ENCODE results near the gene RCAN3.
"Not testable (repeated sequence)": the region's sequence is repeated elsewhere in the genome, so short reads cannot be mapped to it uniquely, and the experiment has no call there.

The RCAN3 gene

GRCh38 chr1:24502709-24503058 lies at the start of gene RCAN3:
Gene RCAN3, plus strand, starts transcription at chr1:24502836. Its CDS starts 11,537 bp downstream, at chr1:24514373.
- DNase-seq (ENCODE audit: low read depth): peak; percentile 73

- no peak for DNase-seq (ENCODE audit: low read depth)
These were observed 49.6 kb upstream of the RCAN3 start for GRCh38 chr1:24452922-24453485.

- no peak for DNase-seq (ENCODE audit: low read depth)
These were observed 48.0 kb upstream of the RCAN3 start for GRCh38 chr1:24454673-24455072.

- no peak for DNase-seq (ENCODE audit: low read depth)
These were observed 47.4 kb upstream of the RCAN3 start for GRCh38 chr1:24455272-24455671.

GRCh38 chr1:24457866-24458265 lies 44.8 kb upstream of the RCAN3 start:
- no peak for DNase-seq (ENCODE audit: low read depth)

- no peak for DNase-seq (ENCODE audit: low read depth)
These were observed 42.9 kb upstream of the RCAN3 start for GRCh38 chr1:24459551-24460266.

- not testable (repeated sequence) for DNase-seq (ENCODE audit: low read depth)
These were observed 40.5 kb upstream of the RCAN3 start for GRCh38 chr1:24462128-24462527.

- no peak for DNase-seq (ENCODE audit: low read depth)
These were observed 38.6 kb upstream of the RCAN3 start for GRCh38 chr1:24463776-24464735.

GRCh38 chr1:24465099-24465498 lies 37.5 kb upstream of the RCAN3 start:
- no peak for DNase-seq (ENCODE audit: low read depth)

- no peak for DNase-seq (ENCODE audit: low read depth)
These were observed 37.0 kb upstream of the RCAN3 start for GRCh38 chr1:24465638-24466037.

- no peak for DNase-seq (ENCODE audit: low read depth)
These were observed 33.8 kb upstream of the RCAN3 start for GRCh38 chr1:24468685-24469316.

- DNase-seq (ENCODE audit: low read depth): no peak
These were observed 32.0 kb upstream of the RCAN3 start for GRCh38 chr1:24470592-24470991.

- DNase-seq (ENCODE audit: low read depth): no peak
These were observed 29.9 kb upstream of the RCAN3 start for GRCh38 chr1:24472527-24473251.

- DNase-seq (ENCODE audit: low read depth): no peak
These were observed 28.4 kb upstream of the RCAN3 start for GRCh38 chr1:24474193-24474592.

GRCh38 chr1:24475700-24476099 lies 26.9 kb upstream of the RCAN3 start:
- DNase-seq (ENCODE audit: low read depth): no peak

GRCh38 chr1:24476571-24476970 lies 26.1 kb upstream of the RCAN3 start:
- DNase-seq (ENCODE audit: low read depth): no peak

GRCh38 chr1:24477309-24477708 lies 25.3 kb upstream of the RCAN3 start:
- no peak for DNase-seq (ENCODE audit: low read depth)

- DNase-seq (ENCODE audit: low read depth): no peak
These were observed 21.5 kb upstream of the RCAN3 start for GRCh38 chr1:24481101-24481500.

GRCh38 chr1:24481843-24482610 lies 20.6 kb upstream of the RCAN3 start:
- DNase-seq (ENCODE audit: low read depth): no peak

- DNase-seq (ENCODE audit: low read depth): no peak
These were observed 19.2 kb upstream of the RCAN3 start for GRCh38 chr1:24483441-24483840.

GRCh38 chr1:24484199-24484598 lies 18.4 kb upstream of the RCAN3 start:
- no peak for DNase-seq (ENCODE audit: low read depth)
